ACC112 (cell line): ENCODE results near the gene AP3S2.
"Not testable (repeated sequence)": the region's sequence is repeated elsewhere in the genome, so short reads cannot be mapped to it uniquely, and the experiment has no call there.

Experiments used
- H2AFZ ChIP-seq: fragments of 200-600 bp; sonication (generic); one replicate; pipeline ENCODE4 v1.6.0; 2017; ENCODE audit warnings: antibody characterized with exemption, low read length; ENCODE audit not compliant: unreplicated experiment
- H3K27ac ChIP-seq: fragments of 200-600 bp; sonication (generic); 2 replicates; pipeline ENCODE4 v1.5.1; 2014; ENCODE audit warnings: low read depth, mild to moderate bottlenecking, antibody characterized with exemption, low read length, moderate library complexity
- H3K27me3 ChIP-seq: fragments of 200-600 bp; sonication (generic); 2 replicates; pipeline ENCODE4 v1.6.1; 2014; ENCODE audit warnings: mild to moderate bottlenecking, antibody characterized with exemption, low read length, moderate library complexity, mixed read lengths; ENCODE audit not compliant: insufficient read depth
- H3K36me3 ChIP-seq: fragments of 200-600 bp; sonication (generic); 2 replicates; pipeline ENCODE4 v1.6.1; 2016; ENCODE audit warnings: mild to moderate bottlenecking, antibody characterized with exemption, low read length, moderate library complexity, mixed read lengths; ENCODE audit not compliant: insufficient read depth
- H3K4me1 ChIP-seq: fragments of 200-600 bp; sonication (generic); one replicate; pipeline ENCODE4 v1.6.1; 2016; ENCODE audit warnings: low read length, mixed read lengths; ENCODE audit not compliant: insufficient read depth, unreplicated experiment, control insufficient read depth
- H3K4me3 ChIP-seq: fragments of 200-600 bp; sonication (generic); 2 replicates; pipeline ENCODE4 v1.5.1; 2014; ENCODE audit warnings: mild to moderate bottlenecking, low read depth, low read length
- H3K79me2 ChIP-seq: fragments of 200-600 bp; sonication (generic); one replicate; pipeline ENCODE4 v1.6.0; 2016; ENCODE audit warnings: low read length; ENCODE audit not compliant: control insufficient read depth, unreplicated experiment, insufficient read depth

Gene AP3S2

DNA sequence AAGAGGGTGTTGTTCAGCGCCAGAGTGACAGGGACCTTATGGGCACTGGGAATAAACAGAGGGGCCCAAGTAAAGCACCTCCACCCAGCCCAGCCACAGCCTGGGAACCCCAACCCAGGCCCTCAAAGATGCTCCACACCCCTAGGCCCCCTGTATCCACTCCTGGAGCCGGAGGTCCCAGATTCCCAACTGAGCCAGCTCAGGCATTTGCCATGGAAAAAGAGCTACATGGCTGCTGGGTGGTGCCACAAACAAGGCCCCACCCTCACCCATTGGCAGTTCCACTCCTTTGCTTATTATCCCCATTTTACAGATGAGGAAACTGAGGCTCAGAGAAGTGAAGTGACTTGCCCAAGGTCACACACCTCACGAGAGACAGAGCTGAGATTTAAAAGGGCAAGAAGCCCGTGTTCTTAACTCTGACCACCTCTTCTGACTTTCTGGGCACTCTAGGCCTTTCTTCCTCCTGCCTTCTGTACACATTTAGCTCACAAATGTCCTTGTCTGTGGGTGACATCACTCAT lies 96.1 kb downstream of the AP3S2 start:
- no peaks in the 10 kb centered on the region for H3K27me3 ChIP-seq
- peaks cover 71% of the 10 kb centered on the region for H3K36me3 ChIP-seq
- no peak overlapping the region for H3K4me3 ChIP-seq
- peaks cover 4% of the 10 kb centered on the region for H3K79me2 ChIP-seq
- H2AFZ ChIP-seq, result no peak overlapping the region
- H3K27ac ChIP-seq, result no peak overlapping the region
- peaks cover 17% of the 10 kb centered on the region for H3K4me1 ChIP-seq

DNA sequence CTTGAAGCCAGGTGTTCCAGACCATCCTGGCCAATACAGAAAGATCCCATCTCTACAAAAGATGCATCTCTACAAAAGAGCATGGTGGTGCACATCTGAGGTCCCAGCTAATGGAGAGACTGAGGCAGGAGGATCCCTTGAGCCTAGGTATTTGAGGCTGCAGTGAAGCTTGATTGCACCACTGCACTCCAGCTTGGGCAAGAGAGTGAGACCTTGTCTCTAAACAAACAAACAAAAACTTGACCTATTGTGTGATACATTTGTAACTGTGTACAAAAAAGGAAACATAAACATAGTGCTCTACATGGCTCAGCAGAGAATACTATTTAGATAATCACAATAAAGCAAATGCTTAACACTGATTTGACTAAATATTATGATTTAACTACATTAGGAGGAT lies 97.8 kb downstream of the AP3S2 start:
- no peaks in the 10 kb centered on the region for H3K79me2 ChIP-seq
- peaks cover 17% of the 10 kb centered on the region for H3K4me1 ChIP-seq
- no peak overlapping the region for H2AFZ ChIP-seq
- no peaks in the 10 kb centered on the region for H3K27me3 ChIP-seq
- no peak overlapping the region for H3K27ac ChIP-seq
- H3K36me3 ChIP-seq, result peaks cover 70% of the 10 kb centered on the region
- no peak overlapping the region for H3K4me3 ChIP-seq

DNA sequence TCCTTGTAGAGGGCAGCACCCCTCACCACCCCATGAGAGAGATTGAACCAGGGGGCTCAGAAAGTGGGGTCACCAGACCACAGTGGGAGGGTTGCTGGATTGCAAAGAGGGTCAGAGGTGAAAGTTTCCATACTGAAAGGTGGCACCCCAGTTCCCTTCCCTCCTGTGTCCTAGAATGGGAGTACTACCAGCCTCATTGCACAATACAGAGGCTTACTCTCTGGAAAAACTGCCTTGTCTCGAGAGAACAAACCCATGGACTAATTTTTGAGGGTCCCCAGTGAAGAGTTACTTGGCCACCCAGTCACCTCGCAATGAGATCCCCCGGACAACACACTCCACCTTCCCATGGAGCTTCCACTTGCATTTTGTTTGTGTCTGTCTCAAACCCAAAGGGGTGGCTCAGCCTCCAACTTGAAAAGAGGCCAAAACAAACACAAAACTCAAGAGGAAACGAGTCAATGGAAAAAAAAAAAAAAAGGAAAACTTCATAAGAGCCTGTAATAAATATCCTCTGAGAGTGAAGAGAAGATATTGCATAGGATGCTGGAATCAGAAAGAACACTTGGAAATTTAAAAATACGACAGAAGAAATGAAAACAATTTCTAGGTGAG lies 99.1 kb downstream of the AP3S2 start:
- peak overlapping the region; percentile 60 for H3K27ac ChIP-seq
- no peak overlapping the region for H3K4me3 ChIP-seq
- peaks cover 70% of the 10 kb centered on the region for H3K36me3 ChIP-seq
- H3K79me2 ChIP-seq, result no peaks in the 10 kb centered on the region
- no peaks in the 10 kb centered on the region for H3K27me3 ChIP-seq
- peaks cover 17% of the 10 kb centered on the region for H3K4me1 ChIP-seq
- H2AFZ ChIP-seq, result no peak overlapping the region

DNA sequence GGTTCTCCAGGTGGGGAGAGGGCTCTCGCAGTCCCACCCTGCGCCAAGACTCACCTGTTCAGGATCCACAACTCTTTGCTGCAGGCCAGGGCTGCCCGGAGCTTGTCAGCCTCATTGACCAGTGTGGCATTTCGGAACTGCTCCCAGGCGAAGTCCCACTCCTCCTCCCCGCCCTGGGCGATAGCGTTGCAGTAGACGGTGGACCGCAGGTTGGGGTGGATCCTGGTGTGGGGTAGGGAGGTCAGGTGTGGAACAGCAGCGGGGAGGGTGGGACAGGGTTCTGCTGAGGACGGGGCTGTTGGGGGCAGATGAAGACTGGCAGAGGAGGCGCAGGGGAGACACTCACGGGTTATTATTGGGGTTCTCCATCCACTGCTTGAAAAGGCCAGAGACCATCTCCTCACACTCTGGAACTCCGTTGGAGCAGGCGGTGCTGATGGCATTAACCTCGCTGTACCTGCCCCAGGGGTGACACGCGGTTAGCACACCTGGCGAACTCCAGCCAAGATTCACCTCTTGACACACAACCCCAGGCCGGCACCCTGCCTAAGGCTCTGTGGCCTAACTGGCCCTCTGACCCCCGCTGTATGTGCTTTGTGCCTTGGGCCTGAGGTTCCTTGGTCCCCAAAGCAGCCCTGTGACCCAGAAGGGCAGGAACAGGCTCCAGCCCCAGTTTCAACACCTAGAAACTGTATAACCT lies 101.5 kb downstream of the AP3S2 start:
- Histone ChIP-seq H3K79me2 (no peaks in the 10 kb centered on the region), H3K27me3 (no peaks in the 10 kb centered on the region), H3K4me1 (peaks cover 17% of the 10 kb centered on the region), H2AFZ (no peak overlapping the region), H3K4me3 (no peak overlapping the region), H3K36me3 (peaks cover 74% of the 10 kb centered on the region), H3K27ac (no peak overlapping the region)

DNA sequence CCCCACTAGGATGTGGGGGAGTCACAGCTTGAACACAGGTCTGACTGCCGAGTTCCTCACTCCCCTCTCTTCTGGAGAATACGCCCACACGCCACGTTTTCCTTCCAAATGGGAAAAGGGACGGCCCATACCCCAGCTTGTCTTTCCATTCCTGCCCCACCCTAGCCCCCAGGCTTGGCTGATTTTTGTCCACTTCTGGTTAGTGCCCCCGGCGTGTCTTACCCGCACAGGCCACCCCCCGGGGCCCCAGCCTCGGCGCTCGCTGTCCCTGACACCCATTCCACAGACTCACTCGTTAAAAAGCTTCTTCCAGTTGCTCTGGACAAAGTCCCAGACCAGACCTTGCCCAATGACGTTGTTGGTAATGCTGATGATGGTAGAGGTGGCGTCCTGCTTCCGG lies 103.1 kb downstream of the AP3S2 start:
- H3K79me2 ChIP-seq, result no peaks in the 10 kb centered on the region
- H3K36me3 ChIP-seq, result peaks cover 63% of the 10 kb centered on the region
- no peak overlapping the region for H3K4me3 ChIP-seq
- H3K27ac ChIP-seq, result no peak overlapping the region
- no peaks in the 10 kb centered on the region for H3K27me3 ChIP-seq
- H2AFZ ChIP-seq, result no peak overlapping the region
- H3K4me1 ChIP-seq, result peaks cover 13% of the 10 kb centered on the region

DNA sequence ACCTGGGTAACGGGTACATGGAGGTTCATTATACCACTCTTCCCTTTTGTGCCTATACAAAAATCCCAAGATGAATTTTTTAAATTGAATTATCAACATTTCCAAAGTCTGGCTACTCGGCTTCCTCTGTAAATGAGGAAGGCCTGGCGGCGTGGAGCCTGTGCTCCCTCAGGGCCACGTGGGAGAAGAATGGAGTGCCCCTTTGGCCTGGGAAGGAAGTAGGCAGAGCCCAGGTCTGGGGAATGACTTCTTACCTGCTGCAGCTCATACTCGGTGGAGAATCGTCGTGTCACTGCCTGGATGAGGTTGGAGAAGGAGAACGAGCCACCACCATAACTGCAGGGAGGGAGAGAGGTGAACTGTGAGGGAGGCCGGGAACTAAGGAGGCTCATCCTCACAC lies 103.6 kb downstream of the AP3S2 start:
- Histone ChIP-seq H3K36me3 (peaks cover 61% of the 10 kb centered on the region), H3K27ac (no peak overlapping the region), H2AFZ (no peak overlapping the region), H3K79me2 (no peaks in the 10 kb centered on the region), H3K4me3 (no peak overlapping the region), H3K4me1 (peaks cover 8% of the 10 kb centered on the region), H3K27me3 (no peaks in the 10 kb centered on the region)

DNA sequence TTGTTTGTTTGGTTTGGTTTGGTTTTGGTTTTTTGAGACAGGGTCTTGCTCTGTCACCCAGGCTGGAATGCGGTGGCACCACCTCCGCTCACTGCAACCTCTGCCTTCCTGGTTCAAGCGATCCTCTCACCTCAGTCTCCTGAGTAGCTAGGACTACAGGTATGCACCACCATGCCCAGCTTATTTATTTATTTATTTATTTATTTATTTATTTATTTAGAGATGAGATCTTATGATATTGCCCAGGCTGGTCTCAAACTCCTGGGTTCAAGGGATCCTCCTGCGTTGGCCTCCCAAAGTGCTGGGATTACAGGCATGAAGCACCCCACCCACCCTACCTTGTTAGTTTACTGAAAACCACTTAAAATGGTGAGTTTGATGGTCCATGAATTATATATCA lies 105.2 kb downstream of the AP3S2 start:
- peaks cover 62% of the 10 kb centered on the region for H3K36me3 ChIP-seq
- H3K4me1 ChIP-seq, H3K4me3 ChIP-seq, H2AFZ ChIP-seq, H3K27ac ChIP-seq, H3K27me3 ChIP-seq, H3K79me2 ChIP-seq: not testable (repeated sequence)

DNA sequence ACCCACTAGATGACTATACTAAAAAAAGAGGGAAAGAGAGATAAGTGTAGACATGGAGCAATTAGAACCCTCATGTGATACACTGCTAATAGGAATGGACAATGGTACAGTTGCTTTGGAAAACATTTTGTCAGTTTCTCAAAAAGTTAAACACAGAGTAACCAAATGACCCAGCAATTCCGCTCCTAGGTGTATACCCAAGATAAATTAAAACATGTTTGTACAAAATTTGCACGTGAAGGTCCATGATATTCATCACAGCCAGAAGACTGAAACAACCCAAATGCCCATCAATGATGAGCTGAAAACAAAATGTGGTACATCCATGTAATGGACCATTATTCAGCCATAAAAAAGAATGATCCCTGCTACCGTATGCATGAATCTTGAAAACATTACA lies 105.8 kb downstream of the AP3S2 start:
- no peaks in the 10 kb centered on the region for H3K27me3 ChIP-seq
- no peak overlapping the region for H3K4me3 ChIP-seq
- no peak overlapping the region for H2AFZ ChIP-seq
- peaks cover 62% of the 10 kb centered on the region for H3K36me3 ChIP-seq
- H3K79me2 ChIP-seq, result no peaks in the 10 kb centered on the region
- no peaks in the 10 kb centered on the region for H3K4me1 ChIP-seq
- H3K27ac ChIP-seq, result no peak overlapping the region

DNA sequence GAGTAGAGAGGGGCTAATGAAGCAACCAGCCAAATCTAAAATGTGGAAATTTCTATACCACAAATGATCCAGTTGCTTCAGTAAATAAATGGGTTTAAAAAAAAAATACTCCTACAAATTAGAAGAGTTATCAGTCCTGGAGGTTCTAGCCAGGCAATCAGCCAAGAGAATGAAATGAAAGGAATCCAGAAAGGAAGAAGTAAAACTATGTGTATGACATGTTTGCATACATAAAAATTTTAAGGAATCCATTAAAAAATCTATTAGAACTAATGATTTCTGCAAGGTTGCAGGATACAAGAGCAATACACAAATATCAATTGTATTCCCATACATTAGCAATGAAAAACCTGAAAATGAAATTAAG lies 108.0 kb downstream of the AP3S2 start:
- Histone ChIP-seq H2AFZ (no peak overlapping the region), H3K79me2 (no peaks in the 10 kb centered on the region), H3K27me3 (no peaks in the 10 kb centered on the region), H3K4me3 (no peak overlapping the region), H3K4me1 (peaks cover 20% of the 10 kb centered on the region), H3K27ac (no peak overlapping the region), H3K36me3 (peaks cover 42% of the 10 kb centered on the region)

DNA sequence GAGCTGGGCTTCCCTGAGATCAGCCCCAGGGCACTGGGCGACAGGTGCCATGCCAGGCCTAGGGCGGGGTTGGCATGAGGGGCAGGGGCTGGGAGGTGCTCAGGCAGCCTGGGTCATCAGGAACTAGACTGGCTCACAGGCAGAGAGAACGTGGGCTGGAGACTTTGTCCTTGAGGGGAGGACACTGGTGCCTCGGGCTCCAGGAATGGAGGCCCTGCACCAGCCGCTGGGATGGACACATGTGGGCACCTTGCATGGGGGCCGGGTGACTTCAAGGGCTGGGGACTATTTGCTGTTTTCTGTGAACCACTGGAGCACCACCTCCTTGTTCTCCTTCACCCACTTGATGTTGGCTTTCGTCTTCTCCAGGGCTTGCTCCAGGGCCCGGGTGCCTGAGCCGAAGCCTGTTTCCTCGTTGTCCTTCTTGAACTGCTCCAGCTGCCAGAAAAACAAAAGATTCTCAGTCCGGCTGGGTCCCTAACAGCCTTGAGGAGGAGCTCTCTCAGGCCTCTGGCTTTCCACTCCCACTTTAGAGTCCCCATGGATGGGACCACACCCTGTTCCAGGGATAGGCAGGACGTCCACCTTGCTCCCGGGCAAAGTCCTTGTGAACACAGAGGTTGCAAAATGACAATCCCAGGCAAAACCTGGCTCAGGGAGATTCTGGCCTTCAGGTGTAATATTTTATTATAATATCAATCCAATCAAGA lies 108.6 kb downstream of the AP3S2 start:
- H2AFZ ChIP-seq, result no peak overlapping the region
- peaks cover 36% of the 10 kb centered on the region for H3K36me3 ChIP-seq
- H3K4me3 ChIP-seq, result no peak overlapping the region
- no peak overlapping the region for H3K27ac ChIP-seq
- H3K4me1 ChIP-seq, result peaks cover 23% of the 10 kb centered on the region
- no peaks in the 10 kb centered on the region for H3K79me2 ChIP-seq
- no peaks in the 10 kb centered on the region for H3K27me3 ChIP-seq

DNA sequence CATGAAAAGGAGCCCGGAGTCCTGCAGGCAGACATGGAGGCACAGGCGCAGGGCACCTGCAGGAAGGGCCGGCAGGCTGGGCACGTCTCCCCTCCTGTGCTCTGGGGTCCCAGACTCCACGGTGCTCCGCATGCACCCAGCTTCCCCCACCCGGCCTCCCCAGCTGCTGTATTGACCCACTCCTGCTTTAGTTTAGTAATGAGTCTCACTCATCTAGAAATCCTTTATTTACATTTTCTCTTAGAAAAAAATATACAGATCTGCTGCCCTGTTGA lies 109.2 kb downstream of the AP3S2 start:
- peaks cover 32% of the 10 kb centered on the region for H3K36me3 ChIP-seq
- no peak overlapping the region for H2AFZ ChIP-seq
- H3K4me1 ChIP-seq, result peaks cover 23% of the 10 kb centered on the region
- no peaks in the 10 kb centered on the region for H3K27me3 ChIP-seq
- H3K4me3 ChIP-seq, result no peak overlapping the region
- no peak overlapping the region for H3K27ac ChIP-seq
- H3K79me2 ChIP-seq, result no peaks in the 10 kb centered on the region
